HEK293T (cell line): Measurements from ENCODE around the gene PHRF1.

ENCODE experiments used
- ELF4 ChIP-seq: fragments of 450-650 bp; IDR thresholded peaks from 2 replicates; pipeline ENCODE4 v1.6.1; 2017; ENCODE audit warnings: antibody characterized with exemption
- FOXA1 ChIP-seq: fragments of 450-650 bp; IDR thresholded peaks from 2 replicates; pipeline ENCODE4 v1.6.1; 2016; ENCODE audit warnings: mild to moderate bottlenecking
- NFRKB ChIP-seq: fragments of 450-650 bp; IDR thresholded peaks from 2 replicates; pipeline ENCODE4 v1.6.1; 2016; ENCODE audit warnings: mild to moderate bottlenecking, moderate library complexity
- TARDBP ChIP-seq: fragments of 450-650 bp; IDR thresholded peaks from 2 replicates; pipeline ENCODE4 v1.6.1; 2016

GRCh38 chr11:607020-607780 lies 30.9 kb downstream of the PHRF1 start:
- TF ChIP-seq FOXA1 (no peak), TARDBP (no peak), NFRKB (no peak), ELF4 (no peak)
